WTC11 (cell line): Measurements from ENCODE around the gene PGAM1.

Source experiments
- CTCF ChIP-seq: fragments of 200-600 bp; IDR thresholded peaks from 2 replicates; pipeline ENCODE4 v1.8.0; 2022; ENCODE audit warnings: antibody characterized with exemption
- MAX ChIP-seq: sonication (generic); formaldehyde crosslinking; IDR thresholded peaks from 2 replicates; pipeline ENCODE4 v1.8.0; 2022; ENCODE audit warnings: mild to moderate bottlenecking, missing genetic modification reagents
- PRDM15 ChIP-seq: sonication (generic); formaldehyde crosslinking; IDR thresholded peaks from 2 replicates; pipeline ENCODE4 v1.8.0; 2022; ENCODE audit warnings: missing genetic modification reagents
- SP1 ChIP-seq: sonication (generic); formaldehyde crosslinking; conservative IDR thresholded peaks from 2 replicates; pipeline ENCODE4 v1.8.1; 2022; ENCODE audit warnings: missing genetic modification reagents
- TCF7 ChIP-seq: sonication (generic); formaldehyde crosslinking; IDR thresholded peaks from 2 replicates; pipeline ENCODE4 v1.8.0; 2022; ENCODE audit warnings: mild to moderate bottlenecking, low read depth, missing genetic modification reagents, moderate library complexity
- USF2 ChIP-seq: sonication (generic); formaldehyde crosslinking; IDR thresholded peaks from 2 replicates; pipeline ENCODE4 v1.8.1; 2023; ENCODE audit warnings: mild to moderate bottlenecking, missing genetic modification reagents, moderate library complexity

GRCh38 chr10:97396056-97396455, 29.9 kb upstream of the PGAM1 start:
- no peak for TF ChIP-seq PRDM15 (CRISPR knock-in tag)
- no peak for TF ChIP-seq CTCF
- TF ChIP-seq USF2 (CRISPR knock-in tag), result no peak
- no peak for TF ChIP-seq SP1 (CRISPR knock-in tag)
- TF ChIP-seq TCF7 (CRISPR knock-in tag), result no peak
- TF ChIP-seq MAX (CRISPR knock-in tag), result no peak
